NCI-H510A treated with DMSO at 0.1 percent for 48 hours (cell line): ENCODE data around the gene DCAF4L1.

Experiments
- DNase-seq: peaks from one replicate; lab custom pipeline; 2025; lab: John Stamatoyannopoulos, UW

Gene DCAF4L1

DNA sequence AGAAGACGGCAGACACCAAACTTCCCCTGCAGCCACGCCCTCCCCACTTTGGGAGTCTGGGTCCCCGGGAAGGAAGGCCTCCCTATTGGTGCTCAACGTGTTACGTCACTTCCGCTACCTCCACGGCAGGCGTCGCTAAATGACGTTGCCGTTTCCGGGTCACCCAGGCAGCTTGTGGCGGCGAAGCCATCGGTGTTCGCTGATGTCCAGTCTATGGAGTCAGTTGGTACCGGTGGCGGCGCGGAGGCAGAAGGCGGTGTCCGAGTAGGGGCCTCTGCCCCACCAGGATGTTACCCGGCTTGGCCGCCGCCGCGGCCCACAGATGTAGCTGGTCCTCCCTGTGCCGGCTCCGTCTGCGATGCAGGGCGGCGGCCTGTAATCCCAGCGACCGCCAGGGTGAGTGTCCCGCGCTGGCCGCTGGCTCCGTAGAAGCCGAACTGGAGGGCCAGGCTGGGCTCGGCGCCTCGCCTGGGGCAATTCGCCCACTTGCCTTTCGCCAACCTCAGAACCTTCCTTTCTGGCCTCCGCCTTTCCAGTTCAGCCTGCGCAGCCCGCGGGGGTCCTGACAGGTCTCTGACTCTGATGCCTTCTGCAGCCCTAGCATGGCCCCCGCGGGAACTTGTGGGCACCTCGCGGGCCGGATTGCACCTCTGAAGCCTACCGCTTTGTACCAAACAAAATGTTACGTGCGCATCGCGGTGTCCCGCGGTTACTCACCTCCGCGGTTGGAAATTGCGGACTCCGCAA lies 9.0 kb downstream of the DCAF4L1 start, which contains the start of gene SLC30A9:
Gene SLC30A9, plus strand, starts transcription at position 166 of the 747 bp plus-strand sequence. Its CDS starts 122 bp downstream, at position 288.
- peak; percentile 87 for DNase-seq

- DNase-seq: no peak
These were observed 10.6 kb downstream of the DCAF4L1 start for GRCh38 chr4:41991916-41992767.

- DNase-seq: no peak
These were observed 11.7 kb downstream of the DCAF4L1 start for GRCh38 chr4:41992967-41993857.

DNA sequence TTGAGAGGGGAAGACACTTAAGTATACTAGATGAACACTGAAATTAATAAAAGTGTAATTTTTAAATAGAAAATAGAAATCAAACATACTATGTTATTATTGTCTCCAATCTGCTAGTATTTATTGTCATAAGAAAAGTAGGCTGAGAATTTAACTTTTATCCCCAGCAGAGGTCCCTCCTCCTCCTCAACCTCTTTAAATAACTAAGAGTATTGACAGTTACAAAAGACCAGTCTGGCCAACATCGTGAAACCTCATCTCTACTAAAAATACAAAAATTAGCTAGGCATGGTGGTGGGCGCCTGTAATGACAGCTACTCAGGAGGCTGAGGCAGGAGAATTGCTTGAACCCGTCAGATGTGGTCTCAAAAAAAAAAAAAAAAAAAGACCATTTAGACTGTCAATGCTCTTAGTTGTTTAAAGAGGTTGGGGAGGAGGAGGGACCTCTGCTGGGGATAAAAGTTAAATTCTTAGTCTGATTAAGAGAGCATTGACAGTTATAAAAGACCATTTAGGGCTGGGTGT lies 13.0 kb downstream of the DCAF4L1 start:
- no peak for DNase-seq

- no peak for DNase-seq
These were observed 16.5 kb downstream of the DCAF4L1 start for GRCh38 chr4:41998019-41998418.

- no peak for DNase-seq
These were observed 17.8 kb downstream of the DCAF4L1 start for GRCh38 chr4:41999321-41999720.

GRCh38 chr4:42008011-42008786 lies 26.6 kb downstream of the DCAF4L1 start:
- no peak for DNase-seq

DNA sequence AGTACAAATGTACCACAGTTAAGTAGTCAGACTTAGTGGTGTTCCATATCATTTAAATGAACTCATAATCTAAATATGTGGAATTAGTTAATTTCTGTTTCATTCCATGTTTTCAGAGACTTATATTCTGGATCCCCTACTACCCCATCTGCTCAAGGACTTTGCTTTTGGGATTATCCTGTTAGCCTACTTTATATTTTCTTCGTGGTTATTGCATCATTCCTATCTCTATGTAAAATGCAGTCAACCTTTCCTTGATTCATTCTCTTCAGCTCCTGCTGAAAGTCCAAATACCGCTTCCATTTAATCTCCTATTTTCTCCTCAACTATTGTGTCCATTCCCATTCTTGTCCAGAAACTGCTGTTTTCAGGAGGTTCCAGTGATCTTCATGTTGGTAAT lies 33.9 kb downstream of the DCAF4L1 start:
- DNase-seq: no peak

DNA sequence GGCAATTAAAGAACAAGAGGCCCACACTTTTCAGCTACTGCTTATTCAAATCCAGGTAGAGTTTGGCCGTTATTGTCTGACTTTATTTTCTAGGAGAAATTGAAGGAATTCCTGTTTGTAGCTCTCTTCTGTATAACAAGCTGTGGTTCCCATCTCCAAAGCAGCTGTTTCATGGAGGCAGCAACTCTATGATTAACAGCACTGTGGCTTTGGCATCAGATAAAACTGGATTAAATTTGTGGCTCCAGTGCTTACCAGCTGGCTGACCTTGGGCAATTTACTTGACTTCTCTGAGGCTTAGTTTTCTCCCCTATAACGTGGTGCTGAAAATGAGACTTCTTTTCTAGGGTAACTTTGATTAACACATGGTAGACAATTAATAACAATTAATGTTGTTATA lies 36.9 kb downstream of the DCAF4L1 start:
- DNase-seq: no peak
